Posterior vena cava (tissue), 2 donors: ENCODE data around the gene XPO6. TPM values are rescaled to one million over a fixed set of nuclear protein-coding genes. Genes with fewer than 3 reads are reported as not detected.
"Not testable (repeated sequence)": the region's sequence is repeated elsewhere in the genome, so short reads cannot be mapped to it uniquely, and the experiment has no call there.

Experiments
- DNase-seq: peaks from one replicate; pipeline ENCODE4 v3.0.0-alpha.2; 2020; ENCODE audit warnings: low spot score
- intact Hi-C, 2 donors: fragments of 100-400 bp; cut with DNase I; formaldehyde crosslinking; loops; one replicate each; pipeline versions ENCODE4 v1.14.1 to v1.14.2; 2022 to 2023
- long read RNA-seq, 2 donors: library from polyadenylated mRNA; unstranded; transcript quantifications; one replicate each; pipeline ENCODE4 v2.0.0, GENCODE V29; 2020 to 2021
- total RNA-seq, 2 donors: library from RNA; stranded (reverse); fragmentation: NEBNext Ultra II Directional; extraction: Animal tissue kit (Norgen Biotek cat#: 25700); gene quantifications; one replicate each; pipeline ENCODE4 v1.2.1, GENCODE V29; 2021
- donor health status: DM: yes; HTN: yes; CAD: no.
- donor health status: DM: yes; HTN: yes; CAD: no.

XPO6 gene
- total RNA-seq: 10 to 100 TPM; 86.9 to 99.7 TPM
- long read RNA-seq, donor 1, full-length matches to known transcripts: 2 of 20 reads
- long read RNA-seq, donor 1, partial matches to known transcripts: 9 of 20 reads
- long read RNA-seq, donor 1, other reads (novel, unspliced or antisense): 9 of 20 reads
- long read RNA-seq, donor 2, partial matches to known transcripts: 13 of 23 reads
- long read RNA-seq, donor 2, other reads (novel, unspliced or antisense): 9 of 23 reads

- intact Hi-C loops: no loop called here
- DNase-seq: peak; percentile 99
These were observed at the start of gene XPO6 for GRCh38 chr16:28211758-28212531. Gene XPO6 (minus strand): TSS chr16:28211965. CDS start chr16:28211368, 597 bp downstream.

DNA sequence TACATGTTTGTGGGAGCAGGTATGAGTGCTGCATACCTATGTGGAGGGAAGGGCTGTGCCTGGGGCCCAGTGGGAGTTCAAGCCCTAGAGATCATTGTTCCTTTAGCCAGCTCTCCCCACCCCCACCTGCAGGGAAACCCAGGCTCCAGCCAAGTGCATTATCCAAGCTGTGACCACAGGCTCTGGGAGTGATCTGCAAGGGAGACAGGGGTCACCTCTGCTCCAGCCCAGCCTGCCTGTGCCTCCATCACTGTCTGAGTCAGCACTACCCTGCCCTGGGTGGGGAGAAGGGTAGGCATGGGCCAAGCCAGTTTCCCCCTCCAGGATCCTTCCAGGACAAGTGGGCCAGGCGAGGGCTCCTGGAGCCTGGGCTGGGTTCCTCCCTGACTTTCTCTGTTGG is 48.4 kb upstream of the XPO6 start:
- no peak for DNase-seq

GRCh38 chr16:28259781-28260150 is 48.0 kb upstream of the XPO6 start:
- intact Hi-C loops: no loop called here
- DNase-seq: no peak

More for the DNA sequence above, 48.4 kb upstream of the XPO6 start:
- intact Hi-C loops: no loop called here

DNA sequence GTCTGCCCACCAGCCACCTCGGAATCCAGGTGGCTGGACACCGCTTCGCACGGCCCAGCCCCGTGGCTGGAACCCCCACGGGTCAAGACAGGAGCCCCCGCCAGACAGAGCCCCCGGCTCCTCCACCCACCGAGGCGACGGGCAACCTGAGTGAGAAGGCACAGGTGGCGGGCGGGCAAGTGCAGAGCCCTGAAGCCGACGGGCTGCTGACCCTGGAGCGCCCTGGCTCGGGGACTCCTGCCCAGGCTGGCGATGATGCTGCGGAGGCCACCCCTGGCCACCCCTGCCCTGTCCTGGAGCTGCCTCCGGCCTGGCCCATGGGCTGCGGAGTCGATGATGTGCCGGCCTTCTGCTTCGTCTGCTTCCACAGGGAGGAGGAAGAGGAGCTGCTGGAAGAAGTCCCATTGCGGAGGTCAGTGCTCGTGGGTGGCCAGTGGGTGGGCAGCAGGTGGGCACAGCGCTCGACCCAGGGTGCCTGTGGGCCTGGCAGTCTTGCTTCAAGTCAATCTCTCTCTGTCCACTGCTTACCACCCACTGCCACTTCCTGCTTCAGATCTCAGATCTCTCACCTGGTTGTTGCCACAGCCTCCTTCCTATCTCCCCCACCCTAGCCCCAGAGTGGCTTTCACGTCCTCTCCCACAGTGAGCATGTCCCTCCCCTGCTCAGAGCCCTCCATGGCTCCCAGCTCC is 47.5 kb upstream of the XPO6 start:
- intact Hi-C loops: no loop called here
- DNase-seq: no peak

DNA sequence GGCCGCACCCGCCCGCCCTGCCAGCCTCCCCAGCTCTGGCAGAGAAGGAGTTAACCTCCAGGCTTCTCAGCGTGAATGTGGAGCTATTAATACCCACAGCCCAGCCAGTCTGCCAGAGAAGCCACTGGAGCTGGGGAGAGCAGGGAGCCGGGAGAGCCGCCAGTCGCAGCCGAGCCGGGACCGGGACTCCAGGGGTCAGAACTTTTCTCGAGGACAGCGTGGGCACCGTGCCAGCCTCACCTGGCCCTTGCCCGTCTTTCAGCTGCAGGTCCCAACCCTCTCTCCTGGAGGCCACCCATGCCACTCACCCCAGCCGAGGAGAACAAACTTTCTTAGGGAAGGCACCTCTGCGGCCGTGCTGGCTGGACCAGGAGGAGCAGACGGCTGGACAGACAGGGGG is 46.8 kb upstream of the XPO6 start:
- intact Hi-C loops: no loop called here
- no peak for DNase-seq

- intact Hi-C loops: no loop called here
- no peak for DNase-seq
These were observed 45.5 kb upstream of the XPO6 start for GRCh38 chr16:28257256-28257655.

GRCh38 chr16:28255838-28256237 is 44.1 kb upstream of the XPO6 start:
- DNase-seq: peak; percentile 58
- intact Hi-C loops: no loop called here

DNA sequence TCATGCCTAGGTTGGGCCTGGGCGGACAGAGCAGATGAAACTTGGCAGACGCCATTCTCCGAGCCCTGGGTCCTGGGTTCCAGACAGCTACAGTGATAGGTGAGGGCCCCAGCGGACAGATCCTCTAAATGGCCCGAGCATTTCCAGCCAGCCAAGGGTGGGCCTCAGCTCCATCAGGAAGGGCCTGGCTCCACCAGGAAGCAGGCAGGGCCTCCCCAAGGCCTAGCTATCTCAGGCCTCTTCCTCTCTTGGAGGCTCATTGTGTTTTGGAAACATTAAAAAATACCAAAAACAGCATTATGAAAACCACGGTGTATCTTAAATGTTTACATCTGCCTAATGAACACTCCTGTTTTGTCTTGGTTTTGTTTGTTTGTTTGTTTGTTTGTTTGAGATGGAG is 42.4 kb upstream of the XPO6 start:
- no peak for DNase-seq
- intact Hi-C loops: no loop called here

DNA sequence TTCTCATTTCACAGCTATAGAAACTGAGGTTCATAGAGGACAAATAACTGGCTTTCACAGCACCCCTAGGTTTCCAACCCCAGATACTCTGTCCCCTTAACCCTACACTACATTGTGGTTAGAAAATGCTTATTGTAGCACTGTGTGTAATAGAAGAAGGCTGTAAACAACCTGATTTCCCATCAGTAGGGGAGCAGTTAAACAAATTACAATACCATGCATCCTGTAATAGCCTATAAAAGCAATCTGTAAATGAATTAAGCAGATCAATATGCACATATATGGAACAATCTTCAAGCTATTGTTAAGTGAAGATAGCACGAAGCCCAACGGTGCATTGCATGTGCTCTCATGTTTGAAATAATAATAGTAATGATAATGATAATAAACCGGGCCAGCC is 39.2 kb upstream of the XPO6 start:
- DNase-seq: no peak
- intact Hi-C loops: no loop called here

- DNase-seq: not testable (repeated sequence)
- intact Hi-C loops: loop anchor here in 1 of 2 donors (2.0 kb wide), 1 partner anchor 123 kb away; no protein-coding TSS in a partner anchor
These were observed 37.7 kb upstream of the XPO6 start for GRCh38 chr16:28249483-28249882.

DNA sequence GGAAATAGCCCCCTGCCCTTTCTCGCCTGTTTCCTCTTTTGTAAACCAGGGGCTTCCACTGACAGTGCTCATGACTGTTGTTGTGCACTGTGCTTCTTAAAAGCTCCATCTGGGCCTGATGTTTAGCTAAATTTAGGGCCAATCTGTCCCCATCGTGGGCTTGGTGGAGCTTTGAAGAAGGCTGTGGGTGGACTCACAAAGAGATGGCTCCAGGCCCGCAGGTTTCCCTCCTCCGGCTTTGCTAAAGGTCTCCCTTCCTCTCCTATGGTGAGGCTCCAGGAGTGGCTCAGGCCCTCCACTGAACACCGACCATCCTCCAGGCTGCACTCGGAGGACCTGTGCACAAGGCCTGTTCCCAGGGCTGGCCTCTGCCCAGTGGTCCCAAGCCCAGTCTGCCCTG is 30.2 kb upstream of the XPO6 start:
- intact Hi-C loops: no loop called here
- no peak for DNase-seq

DNA sequence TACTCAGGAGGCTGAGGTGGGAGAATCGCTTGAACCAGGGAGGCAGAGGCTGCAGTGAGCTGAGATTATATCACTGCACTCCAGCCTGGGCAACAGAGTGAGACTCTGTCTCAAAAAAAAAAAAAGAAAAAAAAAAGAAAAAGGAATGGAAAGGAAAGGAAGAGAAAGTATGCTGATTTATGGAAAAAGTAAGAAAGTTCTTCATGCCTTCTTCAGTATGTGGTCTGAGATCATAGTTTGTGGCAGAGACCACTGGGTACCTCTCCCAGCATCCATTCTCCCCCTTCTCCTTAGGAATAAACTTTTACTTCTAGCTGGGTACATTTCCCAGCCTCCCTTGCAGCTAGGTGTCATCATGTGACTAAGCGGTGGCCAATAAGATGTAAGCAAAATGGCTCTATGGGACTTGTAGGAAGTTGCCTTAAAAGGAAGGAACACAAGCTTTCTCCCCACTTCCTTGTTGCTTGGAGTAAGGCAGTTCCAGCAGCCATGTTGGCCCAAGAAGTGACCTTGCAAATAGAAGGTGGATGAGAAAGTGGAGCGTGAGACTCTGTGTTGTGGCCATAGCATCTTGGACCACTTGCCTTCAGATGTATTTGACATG is 26.1 kb upstream of the XPO6 start:
- intact Hi-C loops: no loop called here
- DNase-seq: no peak

GRCh38 chr16:28231763-28232162 is 20.0 kb upstream of the XPO6 start:
- no peak for DNase-seq
- intact Hi-C loops: no loop called here

DNA sequence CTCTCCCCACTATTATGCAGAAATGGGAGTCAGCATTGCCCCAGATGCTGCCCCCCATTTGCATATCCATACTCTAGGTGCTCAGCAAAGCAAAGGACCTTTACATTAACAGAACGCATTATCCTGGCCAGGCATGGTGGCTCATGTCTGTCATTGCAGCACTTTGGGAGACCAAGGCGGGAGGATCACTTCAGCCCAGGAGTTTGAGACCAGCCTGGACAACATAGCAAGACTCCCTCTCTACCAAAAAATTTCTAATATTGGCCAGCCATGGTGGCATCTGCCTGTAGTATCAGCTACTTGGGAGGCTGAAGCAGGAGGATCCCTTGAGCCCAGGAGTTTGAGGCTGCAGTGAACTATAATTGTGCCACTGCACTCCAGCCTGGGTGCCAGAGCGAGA is 12.1 kb upstream of the XPO6 start:
- intact Hi-C loops: not testable (repeated sequence)
- peak; percentile 26 for DNase-seq

DNA sequence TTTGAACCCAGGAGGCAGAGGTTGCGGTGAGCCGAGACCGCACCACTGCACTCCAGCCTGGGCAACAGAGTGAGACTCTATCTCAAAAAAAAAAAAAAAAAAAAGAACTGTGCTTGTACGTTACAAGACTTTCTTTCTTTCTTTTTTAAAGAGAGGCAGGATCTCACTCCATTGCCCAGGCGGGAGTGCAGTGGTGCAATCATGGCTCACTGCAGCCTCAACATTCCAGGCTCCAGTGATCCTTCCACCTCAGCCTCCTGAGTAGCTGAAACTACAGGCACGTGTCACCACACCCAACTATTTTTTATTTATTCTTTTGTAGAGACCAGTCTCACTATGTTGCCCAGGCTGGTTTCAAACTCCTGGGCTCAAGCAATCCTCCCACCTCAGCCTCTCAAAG is 8.0 kb upstream of the XPO6 start:
- intact Hi-C loops: not testable (repeated sequence)

GRCh38 chr16:28219282-28219681 is 7.5 kb upstream of the XPO6 start:
- no peak for DNase-seq
- intact Hi-C loops: no loop called here

More for the DNA sequence above, 8.0 kb upstream of the XPO6 start:
- DNase-seq: not testable (repeated sequence)

- intact Hi-C loops: no loop called here
- no peak for DNase-seq
These were observed 6.3 kb upstream of the XPO6 start for GRCh38 chr16:28218109-28218508.

DNA sequence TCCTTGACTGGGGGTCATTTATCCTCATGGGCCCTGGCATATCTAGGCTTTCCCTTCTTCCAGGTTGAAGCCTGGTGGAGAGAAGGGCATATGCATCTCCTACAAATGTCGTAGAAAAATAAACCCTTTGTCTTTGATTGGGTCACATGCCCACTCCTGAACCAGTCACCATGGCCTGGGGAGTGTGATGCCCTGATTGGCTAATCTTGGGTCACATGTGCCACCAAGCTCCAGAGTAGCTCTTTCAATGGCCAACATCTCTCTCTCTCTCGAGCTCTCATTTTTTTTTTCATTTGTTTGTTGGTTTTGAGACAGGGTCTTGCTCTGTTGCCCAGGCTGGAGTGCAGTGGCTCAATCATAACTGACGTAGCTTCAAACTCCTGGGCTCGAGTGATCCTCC is 5.6 kb upstream of the XPO6 start:
- DNase-seq: no peak
- intact Hi-C loops: no loop called here

GRCh38 chr16:28213396-28213795 is 1.6 kb upstream of the XPO6 start:
- intact Hi-C loops: no loop called here
- no peak for DNase-seq

DNA sequence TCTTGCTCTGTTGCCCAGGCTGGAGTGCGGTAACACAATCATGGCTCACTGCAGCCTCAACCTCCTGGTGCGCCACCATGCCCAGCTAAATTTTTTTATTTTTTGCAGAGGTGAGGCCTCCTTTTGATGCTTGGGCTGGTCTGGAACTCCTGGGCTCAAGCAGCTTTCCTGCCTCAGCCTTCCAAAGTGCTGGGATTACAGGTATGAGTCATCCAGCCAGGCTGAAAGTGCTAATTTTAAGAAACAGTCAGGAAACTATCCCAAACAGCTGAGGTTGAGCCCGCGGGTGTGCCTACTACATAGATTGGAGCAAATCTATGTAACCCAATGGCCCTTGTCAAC is 738 bp upstream of the XPO6 start:
- intact Hi-C loops: no loop called here
- DNase-seq: no peak
